ENCODE results near the gene MTAP. TPM values are rescaled to one million over a fixed set of nuclear protein-coding genes. Genes with fewer than 3 reads are reported as not detected.

MTAP gene
- total and polyA plus RNA-seq, 2 of the 13 experiments (the other 11 are each of a cell fraction or from before 2014, with no cell fraction given): 16.7 to 51.2 TPM

GRCh38 chr9:21933865-21934264 lies 131.4 kb downstream of the MTAP start:
- no peak for DNase-seq (ENCODE audit: low spot score)
- H2AFZ ChIP-seq (ENCODE audit: low read length): no peak overlapping the region
- POLR2A ChIA-PET: no interaction called here
- no TSS peak for BruUV-seq (replicated peaks)
- H3K36me3 ChIP-seq (replicated peaks in 1 of 2; ENCODE audit: control insufficient read depth in 1 of 2, insufficient read depth in 2 of 2, low read length in 2 of 2): no peaks in the 10 kb centered on the region; a peak in 1 of 5 replicates
- H3K4me1 ChIP-seq (ENCODE audit: insufficient read depth, low read length): no peaks in the 10 kb centered on the region
- CTCF ChIA-PET (ENCODE audit: low intra/inter-chr PET ratio, low total read pairs): no interaction called here
- WGBS (ENCODE audit: low lambda C conversion rate): 100% methylated on average over 2 of the region's 2 CpGs
- no peak overlapping the region for H3K9ac ChIP-seq (ENCODE audit: insufficient read depth, low read depth, low read length)
- H3K79me2 ChIP-seq (ENCODE audit: insufficient read depth, low read length): no peaks in the 10 kb centered on the region
- no peak overlapping the region for H3K4me3 ChIP-seq (replicated peaks in 1 of 3; ENCODE audit: insufficient read depth in 1 of 3, low read depth in 2 of 3, low read length in 3 of 3)
- H3K9me3 ChIP-seq (ENCODE audit: low read length): no peaks in the 10 kb centered on the region
- FAIRE-seq: no peak
- H3K27ac ChIP-seq (ENCODE audit: extremely low read length, insufficient read depth, low read length): no peak overlapping the region
- no peak for ATAC-seq
- H3K27me3 ChIP-seq (ENCODE audit: control insufficient read depth in 1 of 2, insufficient read depth in 2 of 2, low read length in 2 of 2): no peaks in the 10 kb centered on the region
- H4K20me1 ChIP-seq (ENCODE audit: insufficient read depth, low read length): no peaks in the 10 kb centered on the region
- TF ChIP-seq, protein P1, sequence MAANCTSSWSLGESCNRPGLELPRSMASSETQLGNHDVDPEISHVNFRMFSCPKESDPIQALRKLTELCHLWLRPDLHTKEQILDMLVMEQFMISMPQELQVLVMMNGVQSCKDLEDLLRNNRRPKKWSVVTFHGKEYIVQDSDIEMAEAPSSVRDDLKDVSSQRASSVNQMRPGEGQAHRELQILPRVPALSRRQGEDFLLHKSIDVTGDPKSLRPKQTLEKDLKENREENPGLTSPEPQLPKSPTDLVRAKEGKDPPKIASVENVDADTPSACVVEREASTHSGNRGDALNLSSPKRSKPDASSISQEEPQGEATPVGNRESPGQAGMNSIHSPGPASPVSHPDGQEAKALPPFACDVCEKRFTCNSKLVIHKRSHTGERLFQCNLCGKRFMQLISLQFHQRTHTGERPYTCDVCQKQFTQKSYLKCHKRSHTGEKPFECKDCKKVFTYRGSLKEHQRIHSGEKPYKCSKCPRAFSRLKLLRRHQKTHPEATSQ (CRISPR knock-in tag; IDR thresholded peaks at IDR 0.05; ENCODE audit: borderline replicate concordance): no peak
- TF ChIP-seq ATRX (CRISPR knock-in tag; IDR thresholded peaks at IDR 0.05; ENCODE audit: borderline replicate concordance) (no peak), SP5 (CRISPR knock-in tag; IDR thresholded peaks at IDR 0.05; ENCODE audit: borderline replicate concordance, low read depth) (no peak), ZBTB20 (CRISPR knock-in tag; IDR thresholded peaks at IDR 0.05; ENCODE audit: borderline replicate concordance, low read depth) (no peak)
- TF ChIP-seq, protein P2, sequence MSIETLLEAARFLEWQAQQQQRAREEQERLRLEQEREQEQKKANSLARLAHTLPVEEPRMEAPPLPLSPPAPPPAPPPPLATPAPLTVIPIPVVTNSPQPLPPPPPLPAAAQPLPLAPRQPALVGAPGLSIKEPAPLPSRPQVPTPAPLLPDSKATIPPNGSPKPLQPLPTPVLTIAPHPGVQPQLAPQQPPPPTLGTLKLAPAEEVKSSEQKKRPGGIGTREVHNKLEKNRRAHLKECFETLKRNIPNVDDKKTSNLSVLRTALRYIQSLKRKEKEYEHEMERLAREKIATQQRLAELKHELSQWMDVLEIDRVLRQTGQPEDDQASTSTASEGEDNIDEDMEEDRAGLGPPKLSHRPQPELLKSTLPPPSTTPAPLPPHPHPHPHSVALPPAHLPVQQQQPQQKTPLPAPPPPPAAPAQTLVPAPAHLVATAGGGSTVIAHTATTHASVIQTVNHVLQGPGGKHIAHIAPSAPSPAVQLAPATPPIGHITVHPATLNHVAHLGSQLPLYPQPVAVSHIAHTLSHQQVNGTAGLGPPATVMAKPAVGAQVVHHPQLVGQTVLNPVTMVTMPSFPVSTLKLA (IDR thresholded peaks at IDR 0.05): no peak
- in situ Hi-C loops (cut with HindIII; ENCODE audit: extremely low pct_ligation_motif_present, low pct_unique_long_range_greater_than_20kb) (no loop called here), intact Hi-C loops (cut with micrococcal nuclease; ENCODE audit: unreplicated experiment) (no loop called here)
- H3K4me2 ChIP-seq (ENCODE audit: low read depth, low read length): no peak overlapping the region

DNA sequence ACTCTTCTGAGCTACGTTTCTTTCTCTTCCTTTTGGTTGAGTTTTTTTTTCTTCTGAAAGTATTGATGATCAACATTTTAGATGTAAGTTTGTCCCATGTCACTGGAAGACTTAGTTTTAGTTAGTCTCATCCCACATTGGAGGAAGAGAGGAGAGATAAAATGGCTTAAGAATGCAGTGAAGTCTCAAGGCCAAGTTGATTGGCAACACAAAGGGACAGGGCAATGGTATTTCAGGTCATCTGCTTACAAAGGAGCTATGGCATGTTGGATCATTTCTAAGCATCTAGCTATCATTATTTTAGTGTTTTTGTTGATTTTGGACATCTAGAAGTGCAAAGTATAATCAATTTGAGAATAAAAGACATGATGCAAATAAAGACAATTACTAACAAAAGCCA lies 133.2 kb downstream of the MTAP start:
- no peaks in the 10 kb centered on the region for H3K9me3 ChIP-seq (ENCODE audit: low read length)
- no peak overlapping the region for H3K9ac ChIP-seq (ENCODE audit: insufficient read depth, low read depth, low read length)
- H3K27ac ChIP-seq (ENCODE audit: extremely low read length, insufficient read depth, low read length): no peak overlapping the region
- ATAC-seq (no peak), FAIRE-seq (no peak), DNase-seq (ENCODE audit: low spot score) (no peak)
- no peak for TF ChIP-seq ZNF616 (CRISPR knock-in tag; IDR thresholded peaks at IDR 0.05; ENCODE audit: low read depth)
- no peak for TF ChIP-seq AGO1 (IDR thresholded peaks at IDR 0.05; ENCODE audit: low read depth, low read length, poor library complexity, severe bottlenecking)
- no peak for TF ChIP-seq ZZZ3 (CRISPR knock-in tag; IDR thresholded peaks at IDR 0.05; ENCODE audit: borderline replicate concordance)
- TF ChIP-seq ZFP36L2 (CRISPR knock-in tag; IDR thresholded peaks at IDR 0.05): no peak
- no peak for TF ChIP-seq BCL3 (CRISPR knock-in tag; IDR thresholded peaks at IDR 0.05)
- no peak for TF ChIP-seq CSRNP2 (CRISPR knock-in tag; conservative IDR thresholded peaks at IDR 0.05; ENCODE audit: low read depth)
- TF ChIP-seq GLI4 (CRISPR knock-in tag; IDR thresholded peaks at IDR 0.05; ENCODE audit: borderline replicate concordance): no peak
- no peak for TF ChIP-seq HOXA3 (CRISPR knock-in tag; IDR thresholded peaks at IDR 0.05)
- H2AFZ ChIP-seq (ENCODE audit: low read length): no peak overlapping the region
- 95% methylated on average over 1 of the region's 1 CpG for WGBS (ENCODE audit: low lambda C conversion rate)
- no peak overlapping the region for H3K4me3 ChIP-seq (replicated peaks in 1 of 3; ENCODE audit: insufficient read depth in 1 of 3, low read depth in 2 of 3, low read length in 3 of 3)
- in situ Hi-C loops (cut with HindIII; ENCODE audit: extremely low pct_ligation_motif_present, low pct_unique_long_range_greater_than_20kb): no loop called here
- H3K27me3 ChIP-seq (ENCODE audit: control insufficient read depth in 1 of 2, insufficient read depth in 2 of 2, low read length in 2 of 2): no peaks in the 10 kb centered on the region
- ChIA-PET POLR2A (no interaction called here), CTCF (ENCODE audit: low intra/inter-chr PET ratio, low total read pairs) (no interaction called here)
- BruUV-seq (replicated peaks): no TSS peak
- intact Hi-C loops (cut with micrococcal nuclease; ENCODE audit: unreplicated experiment): no loop called here
- H3K4me2 ChIP-seq (ENCODE audit: low read depth, low read length): no peak overlapping the region
- no peaks in the 10 kb centered on the region; a peak in 1 of 5 replicates for H3K36me3 ChIP-seq (replicated peaks in 1 of 2; ENCODE audit: control insufficient read depth in 1 of 2, insufficient read depth in 2 of 2, low read length in 2 of 2)
- no peaks in the 10 kb centered on the region for H4K20me1 ChIP-seq (ENCODE audit: insufficient read depth, low read length)
- no peaks in the 10 kb centered on the region for H3K4me1 ChIP-seq (ENCODE audit: insufficient read depth, low read length)
- H3K79me2 ChIP-seq (ENCODE audit: insufficient read depth, low read length): no peaks in the 10 kb centered on the region
